ENCODE data around the gene SAMD4A. TPM values are rescaled to one million over a fixed set of nuclear protein-coding genes. Genes with fewer than 3 reads are reported as not detected.

SAMD4A gene
- polyA plus RNA-seq, 3 donors: 3.2 to 8.6 (median 4.2) TPM

- H3K79me2 ChIP-seq (ENCODE audit: insufficient read depth, low read length): no peaks in the 10 kb centered on the region
- H3K36me3 ChIP-seq (replicated peaks in 1 of 2; ENCODE audit: control insufficient read depth in 1 of 2, insufficient read depth in 2 of 2, low read length in 2 of 2): no peaks in the 10 kb centered on the region
- no peak for DNase-seq
- intact Hi-C loops (cut with micrococcal nuclease): loop anchor here (5.0 kb wide), 2 partner anchors 237 to 242 kb away; partner anchors contain the start of gene SAMD4A (in 1 of the 2)
- H3K27me3 Mint-ChIP-seq (ENCODE audit: low read depth in 3 of 3): peaks cover 12 to 21% (median 17%) of the 10 kb centered on the region in 3 donors
- peaks cover 7 to 10% of the 10 kb centered on the region in 2 donors for H3K4me1 ChIP-seq (ENCODE audit: control insufficient read depth in 1 of 2, insufficient read depth in 2 of 2, low read length in 2 of 2)
- no peak overlapping the region for H3K9ac ChIP-seq (ENCODE audit: insufficient read depth, low read length, poor library complexity, severe bottlenecking)
- no peak overlapping the region for H2AFZ ChIP-seq (ENCODE audit: insufficient read depth, low read depth, low read length, poor library complexity, severe bottlenecking)
- peak overlapping the region in 1 of 2 donors; percentile 42 for H3K4me3 Mint-ChIP-seq
- no peak for TF ChIP-seq CTCF (IDR thresholded peaks at IDR 0.05)
- no peaks in the 10 kb centered on the region for H3K36me3 Mint-ChIP-seq
- WGBS (ENCODE audit: insufficient coverage): 96% methylated on average over 6 of the region's 16 CpGs
- H3K4me3 ChIP-seq (replicated peaks in 1 of 3; ENCODE audit: low read depth in 2 of 3, low read length in 3 of 3): no peak overlapping the region
- no peak overlapping the region for H3K27ac ChIP-seq (ENCODE audit: low read depth in 1 of 2, low read length in 2 of 2)
- peaks cover 0 to 6% (median 3%) of the 10 kb centered on the region in 7 donors for H3K9me3 Mint-ChIP-seq
- peaks cover 12% of the 10 kb centered on the region for H3K4me1 Mint-ChIP-seq
- no peaks in the 10 kb centered on the region for H4K20me1 ChIP-seq (ENCODE audit: insufficient read depth, low read length)
- H3K27ac Mint-ChIP-seq: peak overlapping the region in 1 of 7 donors; percentile 70
- no peak overlapping the region for H3K4me2 ChIP-seq (replicated peaks; ENCODE audit: extremely low read depth, low read length, poor library complexity, severe bottlenecking)
- peaks cover 0 to 10% of the 10 kb centered on the region in 2 donors for H3K27me3 ChIP-seq (ENCODE audit: control insufficient read depth in 2 of 2, insufficient read depth in 2 of 2, low read length in 2 of 2)
- no peaks in the 10 kb centered on the region for H3K9me3 ChIP-seq (replicated peaks in 1 of 2; ENCODE audit: control insufficient read depth in 1 of 2, insufficient read depth in 1 of 2, low read length in 2 of 2)
Measured at GRCh38 chr14:54804538-54805041, 237.7 kb downstream of the SAMD4A start.

- Mint-ChIP-seq H3K36me3 (no peaks in the 10 kb centered on the region), H3K4me1 (peaks cover 12% of the 10 kb centered on the region), H3K4me3 (peak overlapping the region in 1 of 2 donors; percentile 55), H3K9me3 (peaks cover 0 to 6% (median 3%) of the 10 kb centered on the region in 7 donors), H3K27me3 (ENCODE audit: low read depth in 3 of 3) (peaks cover 12 to 21% (median 17%) of the 10 kb centered on the region in 3 donors), H3K27ac (peak overlapping the region in 1 of 7 donors; percentile 18)
- DNase-seq: no peak
- Histone ChIP-seq H3K4me1 (ENCODE audit: control insufficient read depth in 1 of 2, insufficient read depth in 2 of 2, low read length in 2 of 2) (peaks cover 7 to 10% of the 10 kb centered on the region in 2 donors), H3K27ac (ENCODE audit: low read depth in 1 of 2, low read length in 2 of 2) (no peak overlapping the region), H3K36me3 (replicated peaks in 1 of 2; ENCODE audit: control insufficient read depth in 1 of 2, insufficient read depth in 2 of 2, low read length in 2 of 2) (no peaks in the 10 kb centered on the region), H3K4me3 (replicated peaks in 1 of 3; ENCODE audit: low read depth in 2 of 3, low read length in 3 of 3) (no peak overlapping the region), H3K79me2 (ENCODE audit: insufficient read depth, low read length) (no peaks in the 10 kb centered on the region), H3K9me3 (replicated peaks in 1 of 2; ENCODE audit: control insufficient read depth in 1 of 2, insufficient read depth in 1 of 2, low read length in 2 of 2) (no peaks in the 10 kb centered on the region), H3K27me3 (ENCODE audit: control insufficient read depth in 2 of 2, insufficient read depth in 2 of 2, low read length in 2 of 2) (peaks cover 0 to 10% of the 10 kb centered on the region in 2 donors), H2AFZ (ENCODE audit: insufficient read depth, low read depth, low read length, poor library complexity, severe bottlenecking) (peak overlapping the region; percentile 43), H3K4me2 (replicated peaks; ENCODE audit: extremely low read depth, low read length, poor library complexity, severe bottlenecking) (no peak overlapping the region), H4K20me1 (ENCODE audit: insufficient read depth, low read length) (no peaks in the 10 kb centered on the region), H3K9ac (ENCODE audit: insufficient read depth, low read length, poor library complexity, severe bottlenecking) (no peak overlapping the region)
- no peak for TF ChIP-seq CTCF (IDR thresholded peaks at IDR 0.05)
- WGBS (ENCODE audit: insufficient coverage): 100% methylated on average over 1 of the region's 6 CpGs
- intact Hi-C loops (cut with micrococcal nuclease): loop anchor here (5.0 kb wide), 2 partner anchors 238 to 243 kb away; partner anchors contain the start of gene SAMD4A (in 1 of the 2)
Measured at GRCh38 chr14:54805070-54805444, 238.1 kb downstream of the SAMD4A start.
